ENCODE measurements around the gene NFATC1.

Gene NFATC1

GRCh38 chr18:79387615-79388014, 8.1 kb upstream of the NFATC1 start:
- H2AFZ ChIP-seq = no peak overlapping the region
- no peak overlapping the region for H3K4me3 ChIP-seq (ENCODE audit: low read depth, low read length)
- H3K9ac ChIP-seq = no peak overlapping the region
- no peaks in the 10 kb centered on the region for H3K36me3 ChIP-seq (ENCODE audit: control insufficient read depth, insufficient read depth, low read length)
- H3K4me1 ChIP-seq = no peaks in the 10 kb centered on the region
- H3K79me2 ChIP-seq = no peaks in the 10 kb centered on the region
- H3K27me3 ChIP-seq (ENCODE audit: control insufficient read depth, insufficient read depth, low read length) = no peaks in the 10 kb centered on the region
- H3K4me2 ChIP-seq (ENCODE audit: low read length) = no peak overlapping the region
- no peaks in the 10 kb centered on the region for H3K9me3 ChIP-seq (ENCODE audit: control insufficient read depth, low read length)
- H3K27ac ChIP-seq = no peak overlapping the region
- TF ChIP-seq, protein P1, sequence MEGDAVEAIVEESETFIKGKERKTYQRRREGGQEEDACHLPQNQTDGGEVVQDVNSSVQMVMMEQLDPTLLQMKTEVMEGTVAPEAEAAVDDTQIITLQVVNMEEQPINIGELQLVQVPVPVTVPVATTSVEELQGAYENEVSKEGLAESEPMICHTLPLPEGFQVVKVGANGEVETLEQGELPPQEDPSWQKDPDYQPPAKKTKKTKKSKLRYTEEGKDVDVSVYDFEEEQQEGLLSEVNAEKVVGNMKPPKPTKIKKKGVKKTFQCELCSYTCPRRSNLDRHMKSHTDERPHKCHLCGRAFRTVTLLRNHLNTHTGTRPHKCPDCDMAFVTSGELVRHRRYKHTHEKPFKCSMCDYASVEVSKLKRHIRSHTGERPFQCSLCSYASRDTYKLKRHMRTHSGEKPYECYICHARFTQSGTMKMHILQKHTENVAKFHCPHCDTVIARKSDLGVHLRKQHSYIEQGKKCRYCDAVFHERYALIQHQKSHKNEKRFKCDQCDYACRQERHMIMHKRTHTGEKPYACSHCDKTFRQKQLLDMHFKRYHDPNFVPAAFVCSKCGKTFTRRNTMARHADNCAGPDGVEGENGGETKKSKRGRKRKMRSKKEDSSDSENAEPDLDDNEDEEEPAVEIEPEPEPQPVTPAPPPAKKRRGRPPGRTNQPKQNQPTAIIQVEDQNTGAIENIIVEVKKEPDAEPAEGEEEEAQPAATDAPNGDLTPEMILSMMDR (IDR thresholded peaks at IDR 0.05) = no peak

DNA sequence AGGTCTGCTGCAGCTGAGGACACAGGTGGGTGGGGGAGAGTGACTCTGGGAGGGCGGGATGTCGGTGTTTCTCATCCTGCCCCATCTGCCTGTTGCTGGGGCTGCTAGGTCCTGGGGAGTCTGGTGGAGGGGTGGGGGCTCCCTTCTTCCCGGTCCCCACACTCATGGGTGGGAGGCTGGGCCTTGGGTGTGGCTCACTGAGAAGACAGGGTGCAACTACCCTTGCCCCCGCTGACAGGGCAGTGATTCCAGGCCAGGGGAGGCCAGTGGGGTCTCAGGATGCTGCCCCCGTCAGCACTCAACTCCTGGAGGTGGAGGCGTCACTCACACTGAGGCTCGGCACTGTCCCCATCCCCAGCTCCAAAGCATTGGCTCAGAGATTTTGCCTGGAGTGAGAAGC, 7.7 kb upstream of the NFATC1 start:
- TF ChIP-seq, protein P1 (IDR thresholded peaks at IDR 0.05) = no peak
- Histone ChIP-seq H3K4me1 (no peaks in the 10 kb centered on the region), H3K27me3 (ENCODE audit: control insufficient read depth, insufficient read depth, low read length) (no peaks in the 10 kb centered on the region), H3K27ac (no peak overlapping the region), H3K4me3 (ENCODE audit: low read depth, low read length) (no peak overlapping the region), H3K79me2 (no peaks in the 10 kb centered on the region), H3K4me2 (ENCODE audit: low read length) (no peak overlapping the region), H2AFZ (no peak overlapping the region), H3K9me3 (ENCODE audit: control insufficient read depth, low read length) (no peaks in the 10 kb centered on the region), H3K9ac (no peak overlapping the region), H3K36me3 (ENCODE audit: control insufficient read depth, insufficient read depth, low read length) (no peaks in the 10 kb centered on the region)

DNA sequence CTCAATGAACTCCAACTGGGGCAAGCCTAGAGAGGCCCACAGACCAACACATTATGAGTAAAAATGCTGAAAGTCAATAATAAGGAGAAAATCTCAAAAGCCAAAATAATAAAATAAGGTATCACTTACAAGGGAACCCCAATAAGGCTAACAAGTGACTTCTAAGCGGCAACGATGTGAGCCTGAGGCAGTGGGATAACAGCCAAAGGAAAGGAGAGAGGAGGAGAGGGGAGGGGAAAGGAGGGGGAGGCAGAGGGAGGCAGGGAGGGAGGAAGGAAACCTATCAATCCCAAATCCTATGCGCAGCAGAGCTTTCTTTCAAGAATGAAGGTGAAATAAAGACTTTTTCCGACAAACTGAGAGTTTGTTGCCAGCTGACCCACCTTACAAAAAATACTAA, 6.0 kb upstream of the NFATC1 start:
- no peak overlapping the region for H3K4me2 ChIP-seq (ENCODE audit: low read length)
- no peaks in the 10 kb centered on the region for H3K79me2 ChIP-seq
- peaks cover 2% of the 10 kb centered on the region for H3K4me1 ChIP-seq
- no peaks in the 10 kb centered on the region for H3K36me3 ChIP-seq (ENCODE audit: control insufficient read depth, insufficient read depth, low read length)
- H3K27me3 ChIP-seq (ENCODE audit: control insufficient read depth, insufficient read depth, low read length) = no peaks in the 10 kb centered on the region
- no peak overlapping the region for H3K9ac ChIP-seq
- no peaks in the 10 kb centered on the region for H3K9me3 ChIP-seq (ENCODE audit: control insufficient read depth, low read length)
- H3K27ac ChIP-seq = no peak overlapping the region
- no peak overlapping the region for H2AFZ ChIP-seq
- H3K4me3 ChIP-seq (ENCODE audit: low read depth, low read length) = no peak overlapping the region
- TF ChIP-seq, protein P1 (IDR thresholded peaks at IDR 0.05) = no peak

DNA sequence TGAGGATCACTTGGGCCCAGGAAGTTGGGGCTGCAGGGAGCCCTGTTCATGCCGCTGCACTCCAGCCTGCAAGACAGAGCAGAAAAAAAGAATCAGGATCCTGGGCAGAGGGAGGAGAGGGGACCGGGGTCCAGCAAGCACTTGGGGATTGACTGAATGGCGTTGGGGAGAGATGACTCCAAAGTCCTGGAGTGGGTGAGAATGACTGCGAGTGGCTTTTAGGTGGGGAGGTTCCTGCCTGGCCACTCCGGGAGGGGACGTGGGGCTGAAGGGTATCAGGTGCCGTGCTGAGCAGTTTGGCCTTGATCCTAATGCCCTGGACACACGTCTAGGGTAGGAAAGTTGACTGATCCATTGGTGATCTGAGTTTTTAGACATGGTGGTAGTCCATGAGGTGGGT, 3.5 kb upstream of the NFATC1 start:
- H3K9ac ChIP-seq = no peak overlapping the region
- no peaks in the 10 kb centered on the region for H3K36me3 ChIP-seq (ENCODE audit: control insufficient read depth, insufficient read depth, low read length)
- H3K27ac ChIP-seq = no peak overlapping the region
- H3K27me3 ChIP-seq (ENCODE audit: control insufficient read depth, insufficient read depth, low read length) = no peaks in the 10 kb centered on the region
- TF ChIP-seq, protein P1 (IDR thresholded peaks at IDR 0.05) = no peak
- no peak overlapping the region for H3K4me3 ChIP-seq (ENCODE audit: low read depth, low read length)
- no peak overlapping the region for H2AFZ ChIP-seq
- no peaks in the 10 kb centered on the region for H3K79me2 ChIP-seq
- H3K4me2 ChIP-seq (ENCODE audit: low read length) = no peak overlapping the region
- H3K4me1 ChIP-seq = peaks cover 4% of the 10 kb centered on the region
- H3K9me3 ChIP-seq (ENCODE audit: control insufficient read depth, low read length) = no peaks in the 10 kb centered on the region

GRCh38 chr18:79393181-79393634, 2.5 kb upstream of the NFATC1 start:
- no peaks in the 10 kb centered on the region for H3K36me3 ChIP-seq (ENCODE audit: control insufficient read depth, insufficient read depth, low read length)
- no peaks in the 10 kb centered on the region for H3K79me2 ChIP-seq
- no peaks in the 10 kb centered on the region for H3K27me3 ChIP-seq (ENCODE audit: control insufficient read depth, insufficient read depth, low read length)
- TF ChIP-seq, protein P1 (IDR thresholded peaks at IDR 0.05) = no peak
- H2AFZ ChIP-seq = peak overlapping the region; percentile 61
- peak overlapping the region; percentile 51 for H3K27ac ChIP-seq
- H3K4me2 ChIP-seq (ENCODE audit: low read length) = peak overlapping the region; percentile 92
- H3K4me1 ChIP-seq = peaks cover 4% of the 10 kb centered on the region
- no peak overlapping the region for H3K9ac ChIP-seq
- peak overlapping the region; percentile 71 for H3K4me3 ChIP-seq (ENCODE audit: low read depth, low read length)
- no peaks in the 10 kb centered on the region for H3K9me3 ChIP-seq (ENCODE audit: control insufficient read depth, low read length)

Measured in parathyroid adenoma (tissue), 2 donors.